Measurements from ENCODE around the gene HHATL. TPM values are rescaled to one million over a fixed set of nuclear protein-coding genes. Genes with fewer than 3 reads are reported as not detected.

HHATL gene
- total and polyA plus RNA-seq, 4 donors: 0.17 TPM; not detected in 3

GRCh38 chr3:42718338-42718737, 15.7 kb upstream of the HHATL start:
- H3K4me1 ChIP-seq (ENCODE audit: control insufficient read depth in 4 of 4, insufficient read depth in 4 of 4, low read length in 3 of 4): no peaks in the 10 kb centered on the region
- no peaks in the 10 kb centered on the region for H3K27me3 ChIP-seq (ENCODE audit: control insufficient read depth in 4 of 4, insufficient read depth in 4 of 4, low read length in 3 of 4)
- no peak overlapping the region for H3K27ac ChIP-seq (ENCODE audit: low read depth in 1 of 2, low read length in 2 of 2)
- H3K9ac ChIP-seq (ENCODE audit: low read depth in 1 of 2, low read length in 2 of 2): no peak overlapping the region
- DNase-seq (ENCODE audit: low spot score): no peak
- 79% methylated on average over 5 of the region's 5 CpGs for WGBS
- TF ChIP-seq GABPA (IDR thresholded peaks at IDR 0.05 in 1 of 2, conservative IDR thresholded peaks at IDR 0.05 in 1 of 2) (no peak), HNF4A (conservative IDR thresholded peaks at IDR 0.05) (no peak), HNF4G (IDR thresholded peaks at IDR 0.05) (no peak), TAF1 (conservative IDR thresholded peaks at IDR 0.05) (no peak)
- H3K4me3 ChIP-seq (ENCODE audit: low read depth in 1 of 3, low read length in 3 of 3): no peak overlapping the region
- no peaks in the 10 kb centered on the region for H3K36me3 ChIP-seq (ENCODE audit: control insufficient read depth in 4 of 4, insufficient read depth in 3 of 4, low read depth in 1 of 4, low read length in 3 of 4)
- H3K9me3 ChIP-seq (ENCODE audit: control insufficient read depth in 4 of 4, low read length in 3 of 4): no peaks in the 10 kb centered on the region

GRCh38 chr3:42717306-42717705, 14.7 kb upstream of the HHATL start:
- Histone ChIP-seq H3K9me3 (ENCODE audit: control insufficient read depth in 4 of 4, low read length in 3 of 4) (no peaks in the 10 kb centered on the region), H3K4me1 (ENCODE audit: control insufficient read depth in 4 of 4, insufficient read depth in 4 of 4, low read length in 3 of 4) (no peaks in the 10 kb centered on the region), H3K9ac (ENCODE audit: low read depth in 1 of 2, low read length in 2 of 2) (no peak overlapping the region), H3K27ac (ENCODE audit: low read depth in 1 of 2, low read length in 2 of 2) (no peak overlapping the region), H3K27me3 (ENCODE audit: control insufficient read depth in 4 of 4, insufficient read depth in 4 of 4, low read length in 3 of 4) (no peaks in the 10 kb centered on the region), H3K4me3 (ENCODE audit: low read depth in 1 of 3, low read length in 3 of 3) (no peak overlapping the region), H3K36me3 (ENCODE audit: control insufficient read depth in 4 of 4, insufficient read depth in 3 of 4, low read depth in 1 of 4, low read length in 3 of 4) (no peaks in the 10 kb centered on the region)
- no peak for DNase-seq (ENCODE audit: low spot score)
- TF ChIP-seq, protein P1, sequence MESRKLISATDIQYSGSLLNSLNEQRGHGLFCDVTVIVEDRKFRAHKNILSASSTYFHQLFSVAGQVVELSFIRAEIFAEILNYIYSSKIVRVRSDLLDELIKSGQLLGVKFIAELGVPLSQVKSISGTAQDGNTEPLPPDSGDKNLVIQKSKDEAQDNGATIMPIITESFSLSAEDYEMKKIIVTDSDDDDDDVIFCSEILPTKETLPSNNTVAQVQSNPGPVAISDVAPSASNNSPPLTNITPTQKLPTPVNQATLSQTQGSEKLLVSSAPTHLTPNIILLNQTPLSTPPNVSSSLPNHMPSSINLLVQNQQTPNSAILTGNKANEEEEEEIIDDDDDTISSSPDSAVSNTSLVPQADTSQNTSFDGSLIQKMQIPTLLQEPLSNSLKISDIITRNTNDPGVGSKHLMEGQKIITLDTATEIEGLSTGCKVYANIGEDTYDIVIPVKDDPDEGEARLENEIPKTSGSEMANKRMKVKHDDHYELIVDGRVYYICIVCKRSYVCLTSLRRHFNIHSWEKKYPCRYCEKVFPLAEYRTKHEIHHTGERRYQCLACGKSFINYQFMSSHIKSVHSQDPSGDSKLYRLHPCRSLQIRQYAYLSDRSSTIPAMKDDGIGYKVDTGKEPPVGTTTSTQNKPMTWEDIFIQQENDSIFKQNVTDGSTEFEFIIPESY (IDR thresholded peaks at IDR 0.05): no peak
- TF ChIP-seq FOXA1 (IDR thresholded peaks at IDR 0.05) (no peak), EGR1 (IDR thresholded peaks at IDR 0.05; ENCODE audit: low read depth in 2 of 2) (no peak), MAX (IDR thresholded peaks at IDR 0.05) (no peak), HNF4G (IDR thresholded peaks at IDR 0.05) (no peak), REST (IDR thresholded peaks at IDR 0.05) (no peak), YY1 (IDR thresholded peaks at IDR 0.05) (no peak), GABPA (IDR thresholded peaks at IDR 0.05 in 1 of 2, conservative IDR thresholded peaks at IDR 0.05 in 1 of 2) (no peak), TAF1 (conservative IDR thresholded peaks at IDR 0.05) (no peak), SP1 (IDR thresholded peaks at IDR 0.05) (no peak), RXRA (IDR thresholded peaks at IDR 0.05) (no peak), RAD21 (IDR thresholded peaks at IDR 0.05) (no peak), FOXA2 (IDR thresholded peaks at IDR 0.05) (no peak), NR2F2 (IDR thresholded peaks at IDR 0.05) (no peak), HNF4A (conservative IDR thresholded peaks at IDR 0.05) (no peak), JUND (IDR thresholded peaks at IDR 0.05) (no peak)
- TF ChIP-seq, protein P2, sequence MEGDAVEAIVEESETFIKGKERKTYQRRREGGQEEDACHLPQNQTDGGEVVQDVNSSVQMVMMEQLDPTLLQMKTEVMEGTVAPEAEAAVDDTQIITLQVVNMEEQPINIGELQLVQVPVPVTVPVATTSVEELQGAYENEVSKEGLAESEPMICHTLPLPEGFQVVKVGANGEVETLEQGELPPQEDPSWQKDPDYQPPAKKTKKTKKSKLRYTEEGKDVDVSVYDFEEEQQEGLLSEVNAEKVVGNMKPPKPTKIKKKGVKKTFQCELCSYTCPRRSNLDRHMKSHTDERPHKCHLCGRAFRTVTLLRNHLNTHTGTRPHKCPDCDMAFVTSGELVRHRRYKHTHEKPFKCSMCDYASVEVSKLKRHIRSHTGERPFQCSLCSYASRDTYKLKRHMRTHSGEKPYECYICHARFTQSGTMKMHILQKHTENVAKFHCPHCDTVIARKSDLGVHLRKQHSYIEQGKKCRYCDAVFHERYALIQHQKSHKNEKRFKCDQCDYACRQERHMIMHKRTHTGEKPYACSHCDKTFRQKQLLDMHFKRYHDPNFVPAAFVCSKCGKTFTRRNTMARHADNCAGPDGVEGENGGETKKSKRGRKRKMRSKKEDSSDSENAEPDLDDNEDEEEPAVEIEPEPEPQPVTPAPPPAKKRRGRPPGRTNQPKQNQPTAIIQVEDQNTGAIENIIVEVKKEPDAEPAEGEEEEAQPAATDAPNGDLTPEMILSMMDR (IDR thresholded peaks at IDR 0.05; ENCODE audit: low read depth, low read length, missing input control): no peak
- TF ChIP-seq, protein P3, sequence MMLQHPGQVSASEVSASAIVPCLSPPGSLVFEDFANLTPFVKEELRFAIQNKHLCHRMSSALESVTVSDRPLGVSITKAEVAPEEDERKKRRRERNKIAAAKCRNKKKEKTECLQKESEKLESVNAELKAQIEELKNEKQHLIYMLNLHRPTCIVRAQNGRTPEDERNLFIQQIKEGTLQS (IDR thresholded peaks at IDR 0.05): no peak
- 91% methylated on average over 6 of the region's 6 CpGs for WGBS

All from liver (tissue), 9 donors.